ENCODE data around the gene MCTP2. TPM values are rescaled to one million over a fixed set of nuclear protein-coding genes. Genes with fewer than 3 reads are reported as not detected.

Gene MCTP2
- total and polyA plus RNA-seq, 2 of the 8 experiments (the other 6 are each of a cell fraction or from before 2014, with no cell fraction given) = 3.4 to 4.5 TPM

GRCh38 chr15:94509259-94509658 is 277.9 kb downstream of the MCTP2 start (continued):
- no peak for TF ChIP-seq RBBP5 (IDR thresholded peaks at IDR 0.05; ENCODE audit: borderline replicate concordance, low read depth, low read length)
- no peak for TF ChIP-seq HDAC2 (IDR thresholded peaks at IDR 0.05; ENCODE audit: borderline replicate concordance in 1 of 2, low read depth in 2 of 2, low read length in 2 of 2)
- TF ChIP-seq TAF7 (optimal IDR thresholded peaks at IDR 0.05; ENCODE audit: borderline replicate concordance, low read depth, low read length) = no peak
